Astrocyte of the spinal cord (primary cell): ENCODE results near the gene SPATA12.
"Not testable (repeated sequence)": the region's sequence is repeated elsewhere in the genome, so short reads cannot be mapped to it uniquely, and the experiment has no call there.

Experiments
- DNase-seq: peaks from one replicate; pipeline ENCODE4 v3.0.0; 2011; ENCODE audit warnings: low read depth, low spot score
- H3K4me3 ChIP-seq: 2 replicates; pipeline ENCODE4 v1.5.1; 2011; ENCODE audit warnings: low read depth, mild to moderate bottlenecking, low read length, moderate library complexity
- CTCF ChIP-seq: IDR thresholded peaks from 2 replicates; pipeline ENCODE4 v1.5.1; 2012; ENCODE audit warnings: low read depth, mild to moderate bottlenecking, low read length, inconsistent platforms
- in situ Hi-C: cut with HindIII; loops from 2 replicates; pipeline ENCODE4 v1.10.0; 2017; ENCODE audit warnings: low sequenced_read_pairs

The SPATA12 gene

GRCh38 chr3:57078344-57078634 is 17.8 kb downstream of the SPATA12 start:
- in situ Hi-C loops, result loop anchor here (25.0 kb wide), 1 partner anchor 91 kb away; no protein-coding TSS in a partner anchor
- peak overlapping the region; percentile 75 for H3K4me3 ChIP-seq
- TF ChIP-seq CTCF, result no peak
- peak; percentile 41 for DNase-seq

- DNase-seq, result no peak
- peak; percentile 17 for TF ChIP-seq CTCF
- peak overlapping the region; percentile 75 for H3K4me3 ChIP-seq
- in situ Hi-C loops, result loop anchor here (25.0 kb wide), 1 partner anchor 92 kb away; no protein-coding TSS in a partner anchor
These were observed 18.4 kb downstream of the SPATA12 start for GRCh38 chr3:57078635-57079473.

GRCh38 chr3:57079474-57079831 is 19.0 kb downstream of the SPATA12 start:
- H3K4me3 ChIP-seq, result peak overlapping the region; percentile 75
- in situ Hi-C loops, result loop anchor here (25.0 kb wide), 1 partner anchor 92 kb away; no protein-coding TSS in a partner anchor
- no peak for TF ChIP-seq CTCF
- DNase-seq, result no peak

- in situ Hi-C loops, result loop anchor here (25.0 kb wide), 1 partner anchor 93 kb away; no protein-coding TSS in a partner anchor
- TF ChIP-seq CTCF, result no peak
- no peak for DNase-seq
- no peak overlapping the region for H3K4me3 ChIP-seq
These were observed 19.7 kb downstream of the SPATA12 start for GRCh38 chr3:57080171-57080570.

GRCh38 chr3:57081173-57081572 is 20.7 kb downstream of the SPATA12 start:
- no peak for TF ChIP-seq CTCF

GRCh38 chr3:57082481-57082880 is 22.0 kb downstream of the SPATA12 start:
- no peak overlapping the region for H3K4me3 ChIP-seq
- TF ChIP-seq CTCF, result no peak
- DNase-seq, result no peak
- in situ Hi-C loops, result loop anchor here (25.0 kb wide), 1 partner anchor 95 kb away; no protein-coding TSS in a partner anchor

More at GRCh38 chr3:57081173-57081572, 20.7 kb downstream of the SPATA12 start:
- in situ Hi-C loops, result loop anchor here (25.0 kb wide), 1 partner anchor 94 kb away; no protein-coding TSS in a partner anchor
- no peak for DNase-seq
- no peak overlapping the region for H3K4me3 ChIP-seq

GRCh38 chr3:57083266-57083995 is 23.0 kb downstream of the SPATA12 start:
- not testable (repeated sequence) for H3K4me3 ChIP-seq, DNase-seq
- in situ Hi-C loops, result loop anchor here (25.0 kb wide), 1 partner anchor 96 kb away; no protein-coding TSS in a partner anchor
